LNCaP clone FGC (cell line): ENCODE data around the gene LNX2.

Experiments
- DNase-seq: peaks from one replicate; pipeline ENCODE4 v3.0.0-alpha.2; 2011; ENCODE audit warnings: low read depth
- H3K4me3 ChIP-seq: 2 replicates; pipeline ENCODE4 v1.5.1; 2011; ENCODE audit warnings: mild to moderate bottlenecking, low read depth, low read length, control low read depth
- TF ChIP-seq, protein P1 (sequence below): IDR thresholded peaks from 2 replicates; pipeline ENCODE4 v1.5.1; 2012; ENCODE audit warnings: mild to moderate bottlenecking; ENCODE audit not compliant: control insufficient read depth, insufficient read depth; ENCODE audit errors: extremely low read depth

Gene LNX2

DNA sequence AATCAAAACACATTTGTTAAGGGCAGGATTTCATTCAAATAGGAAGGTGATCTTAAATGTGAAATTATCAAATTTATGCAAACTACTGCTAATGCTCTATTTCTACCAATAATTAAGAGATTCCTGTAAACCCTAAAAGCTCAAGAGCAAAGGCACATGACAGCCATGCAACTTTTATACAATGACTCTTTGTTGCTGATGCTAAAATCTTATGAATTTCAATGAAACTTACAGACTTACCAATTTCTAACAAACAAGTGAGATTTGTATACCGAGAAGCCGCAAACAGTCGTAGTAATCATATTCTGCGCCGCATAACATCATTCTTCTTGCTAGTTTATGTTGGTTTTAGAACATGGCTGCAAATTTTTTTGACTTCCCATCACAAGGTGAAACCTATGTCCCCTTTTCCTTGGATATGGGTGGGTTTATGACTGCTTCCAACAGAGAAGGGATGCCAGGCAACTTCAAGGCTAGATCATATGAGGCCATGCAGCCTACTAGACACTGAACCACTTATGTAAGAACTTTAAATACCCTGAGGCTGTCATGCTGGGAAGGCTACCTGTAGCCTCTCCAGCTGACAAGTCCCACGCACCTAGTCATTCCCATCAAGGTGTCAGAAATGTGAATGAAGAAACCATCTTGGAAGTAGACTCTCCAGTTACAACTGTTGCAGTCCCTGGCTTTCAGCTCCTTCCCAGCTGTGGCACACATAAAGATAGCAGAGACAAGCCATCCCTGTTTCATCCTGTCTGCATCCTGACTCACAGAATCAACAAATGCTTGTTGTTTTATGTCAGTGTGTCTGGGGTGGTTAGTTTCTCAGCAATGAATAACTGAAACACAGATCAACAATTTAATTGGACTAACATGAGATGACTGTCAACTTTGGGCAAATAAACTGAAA is 42.0 kb downstream of the LNX2 start:
- H3K4me3 ChIP-seq = no peak overlapping the region
- TF ChIP-seq, protein P1, sequence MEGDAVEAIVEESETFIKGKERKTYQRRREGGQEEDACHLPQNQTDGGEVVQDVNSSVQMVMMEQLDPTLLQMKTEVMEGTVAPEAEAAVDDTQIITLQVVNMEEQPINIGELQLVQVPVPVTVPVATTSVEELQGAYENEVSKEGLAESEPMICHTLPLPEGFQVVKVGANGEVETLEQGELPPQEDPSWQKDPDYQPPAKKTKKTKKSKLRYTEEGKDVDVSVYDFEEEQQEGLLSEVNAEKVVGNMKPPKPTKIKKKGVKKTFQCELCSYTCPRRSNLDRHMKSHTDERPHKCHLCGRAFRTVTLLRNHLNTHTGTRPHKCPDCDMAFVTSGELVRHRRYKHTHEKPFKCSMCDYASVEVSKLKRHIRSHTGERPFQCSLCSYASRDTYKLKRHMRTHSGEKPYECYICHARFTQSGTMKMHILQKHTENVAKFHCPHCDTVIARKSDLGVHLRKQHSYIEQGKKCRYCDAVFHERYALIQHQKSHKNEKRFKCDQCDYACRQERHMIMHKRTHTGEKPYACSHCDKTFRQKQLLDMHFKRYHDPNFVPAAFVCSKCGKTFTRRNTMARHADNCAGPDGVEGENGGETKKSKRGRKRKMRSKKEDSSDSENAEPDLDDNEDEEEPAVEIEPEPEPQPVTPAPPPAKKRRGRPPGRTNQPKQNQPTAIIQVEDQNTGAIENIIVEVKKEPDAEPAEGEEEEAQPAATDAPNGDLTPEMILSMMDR = no peak
- DNase-seq = peak; percentile 73

DNA sequence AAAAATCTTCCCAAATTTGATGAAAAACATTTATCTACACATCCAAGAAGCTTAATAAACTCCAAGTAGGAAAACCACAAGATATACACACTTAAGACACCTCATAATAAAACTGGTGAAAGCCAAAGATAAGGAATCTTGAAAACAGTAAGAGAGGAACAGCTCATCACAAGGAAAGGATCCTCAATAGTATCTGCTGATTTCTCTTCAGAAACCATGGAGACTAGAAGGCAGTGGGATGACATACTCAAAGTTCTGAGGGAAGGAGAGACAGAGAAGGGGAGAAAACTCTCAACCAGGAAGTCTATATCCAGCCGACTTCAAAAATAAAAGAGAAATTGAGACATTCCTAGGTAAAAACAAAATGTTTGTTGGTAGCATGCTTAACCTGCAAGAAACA is 45.7 kb downstream of the LNX2 start:
- TF ChIP-seq, protein P1 = no peak
- no peak for DNase-seq
- no peak overlapping the region for H3K4me3 ChIP-seq

DNA sequence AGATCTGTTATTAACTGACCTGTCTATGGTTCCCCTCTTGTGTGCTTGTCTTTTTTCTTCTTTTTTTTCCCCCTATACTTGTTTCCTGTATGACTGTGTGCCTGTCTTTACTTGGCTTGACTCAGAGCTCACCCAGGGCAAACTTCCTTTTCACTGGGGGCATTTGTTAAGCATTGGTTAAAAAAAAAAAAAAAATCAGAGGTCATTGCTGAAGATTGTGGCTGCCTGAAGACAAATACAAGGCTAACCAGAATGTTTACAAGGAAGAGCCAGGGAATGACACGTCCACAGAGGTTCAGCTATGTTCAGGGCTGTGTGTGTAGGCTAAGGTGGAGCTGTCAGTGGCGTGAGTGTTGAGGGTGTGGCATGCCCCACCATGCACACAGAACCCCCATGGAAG is 47.1 kb downstream of the LNX2 start:
- no peak for DNase-seq
- TF ChIP-seq, protein P1 = no peak
- H3K4me3 ChIP-seq = no peak overlapping the region

DNA sequence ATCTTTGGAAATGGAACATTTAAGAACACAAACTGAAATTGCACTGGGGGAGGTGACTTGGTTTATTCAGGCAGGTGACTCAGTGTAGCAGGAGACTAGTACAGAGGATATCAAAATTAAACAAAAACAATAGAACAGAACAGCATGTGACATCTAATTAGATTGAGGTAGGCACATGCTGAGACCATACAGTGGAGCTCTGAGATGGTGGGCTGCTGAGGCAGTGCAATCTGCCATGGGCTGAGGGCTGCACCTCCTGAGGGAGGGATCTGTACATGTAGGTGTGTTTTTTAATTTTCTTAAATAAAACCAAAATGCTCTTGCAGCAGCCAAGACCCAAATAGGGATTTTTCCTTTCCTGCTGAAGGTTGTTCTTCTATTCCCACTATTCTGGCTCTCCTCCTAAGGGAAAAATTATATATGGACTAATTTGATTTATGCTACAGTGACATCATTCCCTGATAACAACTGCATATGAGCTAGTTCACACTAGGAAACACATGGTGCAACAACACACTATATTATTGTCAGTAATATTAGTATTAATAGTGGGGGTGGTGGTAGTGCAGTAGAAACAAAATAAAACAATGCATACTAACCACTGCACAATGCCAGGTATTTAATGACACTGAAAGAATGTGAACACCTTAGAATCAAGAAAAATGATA is 48.0 kb downstream of the LNX2 start:
- DNase-seq = no peak
- H3K4me3 ChIP-seq = no peak overlapping the region
- TF ChIP-seq, protein P1 = no peak

DNA sequence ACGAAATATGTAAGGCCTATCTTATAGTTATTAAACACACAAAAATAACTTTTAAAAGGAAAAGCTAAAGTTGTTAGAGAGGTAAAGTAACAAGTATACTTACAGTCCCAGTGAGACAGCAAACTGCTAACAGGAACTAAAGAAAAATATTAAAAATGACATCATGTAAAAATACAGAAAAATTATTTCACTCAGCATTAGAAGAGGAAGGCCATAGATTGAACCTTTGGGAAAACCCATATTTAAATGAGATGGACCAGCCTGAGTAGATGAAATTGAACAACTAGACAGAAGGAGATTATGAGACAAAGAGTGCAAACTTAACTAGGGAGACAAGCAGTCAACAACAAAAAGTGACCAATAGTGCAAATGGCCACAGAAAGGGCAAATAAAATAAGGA is 49.4 kb downstream of the LNX2 start:
- DNase-seq = no peak
- H3K4me3 ChIP-seq = no peak overlapping the region
- TF ChIP-seq, protein P1 = no peak

DNA sequence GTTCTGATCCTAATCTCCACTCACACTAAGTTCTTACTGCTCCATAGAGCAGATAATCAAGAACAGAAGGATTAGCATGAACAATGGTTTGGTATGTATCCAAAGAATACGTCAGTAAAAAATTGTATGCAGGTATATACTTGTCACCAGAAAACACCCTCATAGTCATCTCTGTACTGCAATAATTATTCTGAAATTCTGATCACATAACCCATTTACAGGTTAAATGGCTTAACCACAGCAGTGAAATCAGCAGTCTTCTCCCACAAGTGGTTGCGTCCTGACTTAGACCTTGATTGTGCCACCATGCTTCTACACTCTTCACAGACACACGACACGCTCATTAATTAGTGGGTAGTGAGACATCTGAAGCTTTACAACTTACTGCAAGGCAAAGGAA is 50.9 kb downstream of the LNX2 start:
- TF ChIP-seq, protein P1 = no peak
- no peak for DNase-seq
- no peak overlapping the region for H3K4me3 ChIP-seq
